ENCODE measurements around the gene PALB2.

The PALB2 gene

GRCh38 chr16:23580391-23580790, 60.7 kb downstream of the PALB2 start:
- DNase-seq: no peak

DNA sequence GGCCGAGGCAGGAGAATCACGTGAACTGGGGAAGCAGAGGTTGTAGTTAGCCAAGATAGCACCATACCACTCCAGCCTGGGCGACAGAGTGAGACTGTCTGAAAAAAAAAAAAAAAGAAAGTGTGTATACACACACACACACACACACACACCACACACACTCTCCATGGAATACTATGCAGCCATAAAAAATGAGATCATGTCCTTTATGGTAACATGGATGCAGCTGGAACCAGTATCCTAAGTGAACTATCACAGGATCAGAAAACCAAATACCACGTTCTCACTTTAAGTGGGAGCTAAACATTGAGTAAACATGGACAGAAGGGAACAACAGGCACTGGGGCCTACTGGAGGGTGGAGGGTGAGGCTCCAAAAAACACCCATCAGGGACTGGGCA, 61.7 kb downstream of the PALB2 start:
- no peak for DNase-seq

DNA sequence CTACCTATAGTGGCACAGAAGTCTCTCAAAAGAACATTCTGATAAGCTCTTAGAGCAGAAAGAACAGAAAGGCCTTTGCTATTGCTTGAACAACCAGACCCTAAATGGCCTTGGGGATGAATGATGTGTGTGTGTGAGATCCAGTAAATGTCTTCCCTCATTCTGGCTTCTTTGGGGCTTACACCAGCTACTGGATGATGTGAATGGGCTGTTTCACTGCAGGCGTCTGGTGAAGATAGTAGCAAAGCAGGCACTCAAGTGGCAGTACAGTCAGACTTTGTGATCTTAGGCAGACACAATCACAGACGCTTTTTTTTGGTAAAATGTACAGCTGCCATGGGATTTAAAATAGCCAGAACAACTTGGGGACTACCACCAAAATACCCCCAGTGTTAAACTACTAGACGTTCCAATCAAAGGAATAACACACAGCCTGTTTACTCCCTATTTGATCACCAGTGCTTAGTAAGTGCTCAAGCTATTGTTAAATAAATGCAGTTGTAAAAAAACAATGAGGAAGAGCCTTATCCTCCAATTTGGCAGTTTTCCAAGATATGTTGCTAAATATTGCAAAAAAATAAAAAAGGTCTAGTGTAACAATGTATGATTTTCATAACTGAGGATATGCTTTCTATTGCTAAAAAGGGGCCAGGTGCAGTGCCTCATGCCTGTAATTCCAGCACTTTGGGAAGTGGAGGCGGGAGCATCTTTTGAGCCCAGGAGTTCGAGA, 62.8 kb downstream of the PALB2 start:
- no peak for DNase-seq

GRCh38 chr16:23577493-23577892, 63.6 kb downstream of the PALB2 start:
- DNase-seq: no peak

DNA sequence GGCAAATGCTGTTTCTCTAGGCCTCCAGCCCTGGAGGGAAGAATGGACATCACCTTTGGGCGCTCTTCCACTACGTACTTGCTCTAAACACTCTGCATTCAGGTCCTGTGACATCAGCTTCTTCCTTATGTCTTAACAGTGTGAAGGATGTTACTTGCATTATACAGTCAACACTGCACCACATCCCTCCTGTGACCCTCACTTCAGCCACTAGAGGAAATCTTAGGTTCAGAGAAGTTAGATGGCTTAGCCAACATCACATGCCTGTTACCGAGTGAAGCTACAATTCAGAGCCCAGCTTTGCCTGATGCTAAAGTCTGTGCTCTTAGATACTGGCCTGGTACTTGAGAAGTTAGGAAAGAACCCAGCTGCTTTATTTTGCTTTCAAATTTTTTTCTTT, 65.3 kb downstream of the PALB2 start:
- no peak for DNase-seq

DNA sequence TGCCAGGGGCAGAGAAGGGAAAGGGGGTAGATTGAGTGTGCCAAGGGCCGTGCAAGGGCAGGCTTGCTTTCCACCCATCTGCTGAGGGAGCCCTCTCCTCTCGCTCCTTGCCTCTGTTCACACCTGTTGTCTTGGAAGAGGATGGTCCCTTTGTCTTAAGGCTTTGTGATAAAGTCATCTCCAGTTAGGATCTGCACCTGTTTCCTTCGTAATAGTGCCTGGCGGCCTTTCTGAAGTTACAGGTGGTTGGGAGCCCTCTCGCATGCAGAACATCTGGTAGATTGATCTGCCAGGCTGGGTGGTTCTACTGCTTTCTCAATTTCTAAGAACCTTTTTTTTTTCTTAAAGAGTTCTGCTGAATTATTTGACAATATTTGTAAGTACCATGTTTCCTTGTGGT, 67.3 kb downstream of the PALB2 start:
- no peak for DNase-seq

DNA sequence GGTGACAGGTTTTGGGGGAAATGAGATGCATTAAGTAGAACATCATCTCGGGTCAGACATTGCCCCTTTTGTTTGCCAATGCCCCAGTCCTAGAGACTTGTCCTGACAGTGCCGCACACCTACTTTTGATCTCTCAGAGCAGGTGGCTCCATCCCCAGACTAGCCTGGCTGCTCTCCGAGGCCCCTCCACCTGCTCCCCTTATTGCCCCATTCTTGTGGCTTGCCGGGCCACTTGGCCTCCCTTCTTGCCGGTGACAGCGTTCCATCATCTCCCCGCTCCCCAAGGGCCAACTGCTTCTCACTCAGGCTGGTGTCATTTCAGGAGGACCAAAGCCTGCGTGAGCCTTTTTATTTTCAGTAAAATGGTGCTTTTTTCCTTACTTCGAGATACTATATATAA, 68.7 kb downstream of the PALB2 start:
- no peak for DNase-seq

GRCh38 chr16:23571895-23572294, 69.2 kb downstream of the PALB2 start:
- DNase-seq: no peak

GRCh38 chr16:23570992-23571632, 70.0 kb downstream of the PALB2 start:
- peak; percentile 2 for DNase-seq

- DNase-seq: no peak
Measured at GRCh38 chr16:23567602-23568001, 73.5 kb downstream of the PALB2 start.

GRCh38 chr16:23566724-23567123, 74.4 kb downstream of the PALB2 start:
- no peak for DNase-seq

- no peak for DNase-seq
Measured at GRCh38 chr16:23564575-23565363, 76.3 kb downstream of the PALB2 start.

DNA sequence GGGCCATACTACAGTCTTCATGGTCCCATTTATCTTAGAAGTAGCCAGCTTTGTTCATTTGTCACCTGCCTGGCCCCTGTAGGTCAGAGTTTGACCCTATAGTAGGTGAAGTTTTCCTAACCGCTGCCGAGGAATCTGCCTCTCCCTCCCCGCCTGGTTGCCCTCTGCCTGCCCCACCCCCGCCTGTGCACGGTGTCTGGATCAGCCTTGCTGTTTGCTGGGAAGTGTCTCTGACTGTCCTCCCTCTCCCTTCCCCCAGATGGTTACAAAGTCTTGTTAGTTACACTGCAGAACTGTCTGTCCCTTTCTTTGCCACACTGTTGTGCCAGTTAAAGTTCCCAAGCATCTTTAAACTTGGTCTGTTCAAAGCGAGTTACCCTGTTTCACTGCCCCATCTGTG, 77.9 kb downstream of the PALB2 start:
- DNase-seq: no peak

DNA sequence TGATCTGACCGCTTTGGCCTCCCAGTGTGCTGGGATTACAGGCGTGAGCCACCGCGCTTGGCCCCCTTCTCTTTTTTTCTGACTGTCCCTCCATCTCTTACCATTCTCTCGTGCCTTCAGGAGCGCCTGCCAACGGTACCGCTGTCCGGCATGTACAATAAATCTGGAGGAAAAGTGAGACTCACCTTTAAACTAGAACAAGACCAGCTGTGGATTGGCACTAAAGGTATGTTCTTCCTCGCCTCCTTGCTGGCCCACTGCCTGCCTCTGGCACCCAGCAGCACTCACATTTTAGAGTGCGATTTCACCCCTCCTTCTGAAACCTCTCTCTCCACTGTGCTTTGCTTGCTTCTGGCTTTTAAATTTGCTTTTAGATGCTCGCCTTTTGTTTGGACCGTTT, 78.6 kb downstream of the PALB2 start:
- DNase-seq: no peak

GRCh38 chr16:23561586-23561985, 79.5 kb downstream of the PALB2 start:
- no peak for DNase-seq

DNA sequence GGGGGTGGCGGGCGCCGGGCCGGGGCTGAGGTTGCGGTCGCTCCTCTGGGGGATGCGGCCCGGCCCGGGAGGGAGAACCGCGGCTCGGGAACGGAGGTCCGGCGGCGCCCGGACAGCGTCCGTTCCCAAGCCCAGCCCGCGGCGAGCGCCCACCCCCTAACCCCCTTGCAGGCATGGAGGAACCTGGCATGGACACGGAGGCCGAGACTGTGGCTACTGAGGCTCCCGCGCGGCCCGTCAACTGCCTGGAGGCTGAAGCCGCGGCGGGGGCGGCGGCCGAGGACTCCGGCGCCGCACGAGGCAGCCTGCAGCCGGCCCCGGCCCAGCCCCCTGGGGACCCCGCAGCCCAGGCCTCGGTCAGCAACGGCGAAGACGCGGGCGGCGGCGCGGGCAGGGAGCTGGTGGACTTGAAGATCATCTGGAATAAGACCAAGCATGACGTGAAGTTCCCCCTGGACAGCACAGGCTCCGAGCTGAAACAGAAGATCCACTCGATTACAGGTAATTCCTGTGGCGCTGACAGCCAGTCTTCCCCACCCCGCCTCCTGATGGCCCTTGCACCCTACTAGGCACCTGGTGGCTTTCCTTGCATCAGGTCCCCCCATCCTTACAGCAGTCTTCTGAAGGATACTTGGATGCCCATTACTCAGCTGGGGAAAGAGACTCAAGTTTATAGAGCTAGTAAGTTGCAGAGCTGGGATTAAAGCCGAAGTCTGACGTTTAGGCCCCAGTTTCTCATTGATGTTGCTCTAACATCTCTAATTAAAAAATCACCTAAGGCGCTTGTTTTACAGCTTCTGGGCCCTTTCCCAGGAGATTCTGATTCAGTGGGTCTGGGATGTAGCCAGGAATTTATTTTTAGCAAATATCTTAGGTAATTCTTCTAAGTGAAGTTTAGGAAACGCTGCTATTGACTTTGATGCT, 83.1 kb downstream of the PALB2 start:
- no peak for DNase-seq

DNA sequence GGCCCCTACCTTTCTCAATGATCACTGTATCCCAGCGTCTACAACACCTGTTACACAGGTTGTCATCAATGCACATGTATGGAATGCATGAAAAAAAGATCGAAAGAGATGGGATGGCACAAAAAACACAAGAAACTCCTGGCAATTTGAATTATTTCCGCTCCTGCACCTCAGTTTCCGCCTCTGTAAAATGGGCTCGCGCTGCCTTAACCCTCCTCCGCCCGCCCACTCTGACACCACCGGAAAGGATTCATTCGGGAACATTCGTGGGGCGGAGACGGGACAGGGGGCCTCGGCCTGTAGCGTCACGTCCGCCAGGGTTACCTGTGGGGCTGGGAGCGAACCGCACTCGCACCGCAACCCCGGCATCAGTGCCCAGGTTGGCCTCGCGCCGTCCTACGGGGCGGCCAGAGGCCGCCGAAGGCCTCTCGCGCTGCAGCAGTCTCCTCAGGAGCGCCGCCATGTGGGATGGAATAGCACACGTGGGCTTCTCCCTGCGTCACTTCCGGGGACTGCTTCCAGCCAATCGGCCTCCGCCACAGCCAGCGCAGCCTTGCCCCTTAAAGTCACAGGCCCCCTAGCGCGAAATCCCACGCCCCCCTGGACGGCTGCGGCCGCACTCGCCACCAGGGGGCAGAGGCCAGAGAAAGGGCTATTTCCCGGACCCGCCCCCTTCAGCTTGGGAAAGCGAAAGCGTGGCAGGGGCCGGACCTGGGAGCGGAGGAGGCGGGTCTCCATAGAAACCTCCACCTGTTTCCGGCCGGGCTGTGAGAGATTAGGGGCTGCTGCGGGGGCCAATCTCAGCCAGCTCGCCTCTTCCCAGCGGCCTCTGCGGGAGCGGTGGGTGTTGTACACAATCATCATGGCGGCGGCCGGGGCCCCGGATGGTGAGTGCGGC, 84.0 kb downstream of the PALB2 start, which contains the start of the genes EARS2 and UBFD1:
TSS of gene EARS2 (minus strand) at position 470 of the 898 bp plus-strand sequence. CDS start at position 463, 7 bp downstream.
TSS of gene UBFD1 (plus strand) at position 847 of the 898 bp plus-strand sequence. CDS start at position 863, 16 bp downstream.
- DNase-seq: peak; percentile 96

DNA sequence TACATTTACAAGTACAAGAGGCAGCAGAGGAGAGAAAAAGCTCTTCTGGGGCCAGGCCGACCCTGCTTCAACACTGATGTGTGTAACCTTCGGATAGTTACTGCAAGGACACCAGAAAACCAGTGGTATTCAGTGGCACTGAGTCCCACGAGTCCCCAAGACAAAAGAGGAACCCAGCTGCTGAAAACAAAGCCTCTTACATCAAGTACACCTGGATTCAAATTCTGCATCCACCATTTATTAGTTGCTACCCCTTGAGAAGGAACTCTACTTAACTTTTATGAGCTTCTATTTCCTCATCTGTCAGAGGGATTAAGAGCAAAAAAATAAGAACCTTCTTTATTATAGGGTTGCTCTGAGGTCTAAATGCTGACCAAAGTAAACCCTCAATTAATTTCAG, 86.6 kb downstream of the PALB2 start:
- no peak for DNase-seq

Measured in CD4-positive, alpha-beta T cell treated with Interleukin-4 for 4 hours (primary cell).